ENCODE data around the gene LSS. TPM values are rescaled to one million over a fixed set of nuclear protein-coding genes. Genes with fewer than 3 reads are reported as not detected.

Gene LSS
- total and polyA plus RNA-seq, 2 donors (not counting 3 experiments of a cell fraction or from before 2014, with no cell fraction given): 120 to 141 TPM

DNA sequence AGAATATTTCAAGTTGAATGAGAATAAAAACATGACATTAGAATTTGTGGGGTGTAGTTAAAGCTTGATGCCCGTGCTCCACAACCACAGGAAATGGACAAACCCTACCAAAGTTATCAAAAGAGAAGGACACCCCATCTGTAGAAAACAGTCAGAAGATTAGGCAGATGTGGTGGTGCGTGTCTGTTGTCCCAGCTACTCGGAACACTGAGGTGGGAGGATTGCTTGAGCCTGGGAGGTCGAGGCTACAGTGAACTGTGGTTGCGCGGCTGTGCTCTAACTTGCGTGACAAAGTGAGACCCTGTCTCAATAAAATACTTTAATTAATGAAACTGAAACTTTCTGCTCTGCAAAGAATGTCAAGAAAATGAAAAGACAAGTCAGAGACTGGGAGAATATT lies 42.9 kb downstream of the LSS start:
- Histone ChIP-seq H3K27ac (ENCODE audit: insufficient read depth, low read depth, low read length) (no peak overlapping the region), H4K20me1 (replicated peaks; ENCODE audit: control insufficient read depth, extremely low read depth, insufficient read depth, low read length) (no peaks in the 10 kb centered on the region), H2AFZ (ENCODE audit: low read depth, low read length) (no peak overlapping the region), H3K9ac (replicated peaks; ENCODE audit: extremely low read depth, insufficient read depth, low read length) (no peak overlapping the region), H3K79me2 (ENCODE audit: control insufficient read depth, insufficient read depth, low read length) (no peaks in the 10 kb centered on the region), H3K9me1 (replicated peaks; ENCODE audit: control insufficient read depth, extremely low read depth, insufficient read depth, low read length) (no peaks in the 10 kb centered on the region), H3K4me3 (replicated peaks in 1 of 3; ENCODE audit: insufficient read depth in 1 of 3, low read depth in 1 of 3, low read length in 3 of 3) (no peak overlapping the region), H3K4me1 (ENCODE audit: control insufficient read depth, extremely low read depth, insufficient read depth, low read length) (peaks cover 31% of the 10 kb centered on the region), H3K27me3 (ENCODE audit: control insufficient read depth in 2 of 2, insufficient read depth in 2 of 2, low read length in 2 of 2) (no peaks in the 10 kb centered on the region), H3K4me2 (ENCODE audit: insufficient read depth, low read length) (no peak overlapping the region), H3K9me3 (replicated peaks; ENCODE audit: control insufficient read depth, insufficient read depth, low read length) (no peaks in the 10 kb centered on the region), H3K36me3 (ENCODE audit: control insufficient read depth in 2 of 2, extremely low read depth in 1 of 2, insufficient read depth in 2 of 2, low read length in 2 of 2) (no peaks in the 10 kb centered on the region)
- dilution Hi-C loops (cut with MboI; ENCODE audit: extremely low pct_ligation_motif_present, low sequenced_read_pairs) (no loop called here), intact Hi-C loops (cut with micrococcal nuclease) (loop anchor here (5.0 kb wide), 1 partner anchor 33 kb away; no protein-coding TSS in a partner anchor)
- DNase-seq (ENCODE audit: low read depth, low spot score): no peak
- FAIRE-seq: no peak
- no TSS peak for BruUV-seq (replicated peaks)
- TF ChIP-seq FOS (IDR thresholded peaks at IDR 0.05; ENCODE audit: borderline replicate concordance, insufficient read depth, low read length) (no peak), POLR2AphosphoS5 (IDR thresholded peaks at IDR 0.05; ENCODE audit: insufficient read depth, low read depth, low read length) (no peak), POLR2A (IDR thresholded peaks at IDR 0.05; ENCODE audit: low read depth, low read length) (no peak), GATA2 (IDR thresholded peaks at IDR 0.05; ENCODE audit: insufficient read depth, insufficient read length, low read depth, low read length) (no peak), MYC (IDR thresholded peaks at IDR 0.05; ENCODE audit: low read depth, low read length) (no peak), CTCF (IDR thresholded peaks at IDR 0.05; ENCODE audit: extremely low read depth in 1 of 2, insufficient read depth in 1 of 2, low read depth in 1 of 2, low read length in 2 of 2) (no peak), EZH2 (IDR thresholded peaks at IDR 0.05; ENCODE audit: borderline replicate concordance, low read depth, low read length, severe bottlenecking) (no peak), JUN (IDR thresholded peaks at IDR 0.05; ENCODE audit: borderline replicate concordance, insufficient read depth, insufficient read length, low read depth) (no peak)
- POLR2A ChIA-PET: no interaction called here
- CTCF ChIA-PET: no interaction called here

Data from endothelial cell of umbilical vein (primary cell).